ENCODE data around the gene ATP9A.
"Not testable (repeated sequence)": the region's sequence is repeated elsewhere in the genome, so short reads cannot be mapped to it uniquely, and the experiment has no call there.

ATP9A gene

GRCh38 chr20:51767867-51768758 is at the start of gene ATP9A:
TSS of gene ATP9A (minus strand) at chr20:51768390. CDS start at chr20:51768369, 21 bp downstream.
- no peak for DNase-seq (ENCODE audit: low spot score)

GRCh38 chr20:51816856-51817255 is 48.7 kb upstream of the ATP9A start:
- not testable (repeated sequence) for DNase-seq (ENCODE audit: low spot score)

GRCh38 chr20:51815383-51816076 is 47.3 kb upstream of the ATP9A start:
- DNase-seq (ENCODE audit: low spot score): no peak

GRCh38 chr20:51812861-51813260 is 44.7 kb upstream of the ATP9A start:
- no peak for DNase-seq (ENCODE audit: low spot score)

GRCh38 chr20:51811514-51812128 is 43.4 kb upstream of the ATP9A start:
- DNase-seq (ENCODE audit: low spot score): no peak

- no peak for DNase-seq (ENCODE audit: low spot score)
Observed at GRCh38 chr20:51811042-51811355, 42.8 kb upstream of the ATP9A start.

- DNase-seq (ENCODE audit: low spot score): no peak
Observed at GRCh38 chr20:51810155-51811041, 42.2 kb upstream of the ATP9A start.

- no peak for DNase-seq (ENCODE audit: low spot score)
Observed at GRCh38 chr20:51807720-51808250, 39.6 kb upstream of the ATP9A start.

- no peak for DNase-seq (ENCODE audit: low spot score)
Observed at GRCh38 chr20:51804754-51805153, 36.6 kb upstream of the ATP9A start.

- no peak for DNase-seq (ENCODE audit: low spot score)
Observed at GRCh38 chr20:51803148-51803854, 35.1 kb upstream of the ATP9A start.

GRCh38 chr20:51802170-51802751 is 34.1 kb upstream of the ATP9A start, which contains the start of gene SALL4:
TSS of gene SALL4 (minus strand) at chr20:51802521. CDS start at chr20:51802408, 113 bp downstream.
- no peak for DNase-seq (ENCODE audit: low spot score)

GRCh38 chr20:51801823-51802123 is 33.6 kb upstream of the ATP9A start:
- DNase-seq (ENCODE audit: low spot score): no peak

GRCh38 chr20:51801122-51801822 is 33.1 kb upstream of the ATP9A start:
- DNase-seq (ENCODE audit: low spot score): no peak

GRCh38 chr20:51800872-51801121 is 32.6 kb upstream of the ATP9A start:
- no peak for DNase-seq (ENCODE audit: low spot score)

- peak; percentile 62 for DNase-seq (ENCODE audit: low spot score)
Observed at GRCh38 chr20:51800060-51800871, 32.1 kb upstream of the ATP9A start.

GRCh38 chr20:51799401-51799860 is 31.2 kb upstream of the ATP9A start:
- no peak for DNase-seq (ENCODE audit: low spot score)

- DNase-seq (ENCODE audit: low spot score): no peak
Observed at GRCh38 chr20:51797357-51798025, 29.3 kb upstream of the ATP9A start.

GRCh38 chr20:51796340-51796739 is 28.1 kb upstream of the ATP9A start:
- DNase-seq (ENCODE audit: low spot score): no peak

GRCh38 chr20:51792960-51793359 is 24.8 kb upstream of the ATP9A start:
- no peak for DNase-seq (ENCODE audit: low spot score)
